GM12801 (cell line): ENCODE measurements around the gene CDH4.

Source experiments
- TF ChIP-seq, protein P1 (sequence below): IDR thresholded peaks from one replicate; pipeline ENCODE4 v1.5.1; 2011; ENCODE audit warnings: control low read depth; ENCODE audit not compliant: insufficient read length; ENCODE audit errors: extremely low read depth

Gene CDH4

DNA sequence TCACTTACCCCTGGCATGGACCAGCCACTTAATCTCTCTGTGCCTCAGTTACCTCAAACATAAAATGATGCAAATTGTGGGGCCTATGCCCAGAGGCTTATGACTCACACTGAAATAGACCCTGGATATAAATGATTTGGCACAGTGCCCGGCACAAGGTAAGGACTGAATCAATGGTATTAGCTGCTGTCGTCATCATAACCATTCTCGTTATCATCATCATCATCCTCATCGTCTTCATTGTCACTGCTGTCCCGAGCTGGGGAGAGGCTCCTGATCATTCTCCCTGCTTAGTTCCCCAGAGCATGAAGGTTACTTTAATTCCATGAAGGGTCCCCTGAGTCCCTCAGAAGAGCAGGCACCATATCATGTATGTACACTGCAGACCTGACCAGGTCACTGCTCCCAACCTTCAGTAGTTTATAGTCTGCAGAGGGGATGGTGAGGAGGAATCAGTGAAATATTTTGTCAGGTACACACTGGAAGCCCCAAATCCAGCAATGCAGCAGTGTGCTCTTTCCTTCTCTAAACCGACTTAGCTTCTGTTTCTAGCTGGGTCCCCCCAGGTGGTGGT lies 664.3 kb downstream of the CDH4 start:
- TF ChIP-seq, protein P1, sequence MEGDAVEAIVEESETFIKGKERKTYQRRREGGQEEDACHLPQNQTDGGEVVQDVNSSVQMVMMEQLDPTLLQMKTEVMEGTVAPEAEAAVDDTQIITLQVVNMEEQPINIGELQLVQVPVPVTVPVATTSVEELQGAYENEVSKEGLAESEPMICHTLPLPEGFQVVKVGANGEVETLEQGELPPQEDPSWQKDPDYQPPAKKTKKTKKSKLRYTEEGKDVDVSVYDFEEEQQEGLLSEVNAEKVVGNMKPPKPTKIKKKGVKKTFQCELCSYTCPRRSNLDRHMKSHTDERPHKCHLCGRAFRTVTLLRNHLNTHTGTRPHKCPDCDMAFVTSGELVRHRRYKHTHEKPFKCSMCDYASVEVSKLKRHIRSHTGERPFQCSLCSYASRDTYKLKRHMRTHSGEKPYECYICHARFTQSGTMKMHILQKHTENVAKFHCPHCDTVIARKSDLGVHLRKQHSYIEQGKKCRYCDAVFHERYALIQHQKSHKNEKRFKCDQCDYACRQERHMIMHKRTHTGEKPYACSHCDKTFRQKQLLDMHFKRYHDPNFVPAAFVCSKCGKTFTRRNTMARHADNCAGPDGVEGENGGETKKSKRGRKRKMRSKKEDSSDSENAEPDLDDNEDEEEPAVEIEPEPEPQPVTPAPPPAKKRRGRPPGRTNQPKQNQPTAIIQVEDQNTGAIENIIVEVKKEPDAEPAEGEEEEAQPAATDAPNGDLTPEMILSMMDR: no peak

DNA sequence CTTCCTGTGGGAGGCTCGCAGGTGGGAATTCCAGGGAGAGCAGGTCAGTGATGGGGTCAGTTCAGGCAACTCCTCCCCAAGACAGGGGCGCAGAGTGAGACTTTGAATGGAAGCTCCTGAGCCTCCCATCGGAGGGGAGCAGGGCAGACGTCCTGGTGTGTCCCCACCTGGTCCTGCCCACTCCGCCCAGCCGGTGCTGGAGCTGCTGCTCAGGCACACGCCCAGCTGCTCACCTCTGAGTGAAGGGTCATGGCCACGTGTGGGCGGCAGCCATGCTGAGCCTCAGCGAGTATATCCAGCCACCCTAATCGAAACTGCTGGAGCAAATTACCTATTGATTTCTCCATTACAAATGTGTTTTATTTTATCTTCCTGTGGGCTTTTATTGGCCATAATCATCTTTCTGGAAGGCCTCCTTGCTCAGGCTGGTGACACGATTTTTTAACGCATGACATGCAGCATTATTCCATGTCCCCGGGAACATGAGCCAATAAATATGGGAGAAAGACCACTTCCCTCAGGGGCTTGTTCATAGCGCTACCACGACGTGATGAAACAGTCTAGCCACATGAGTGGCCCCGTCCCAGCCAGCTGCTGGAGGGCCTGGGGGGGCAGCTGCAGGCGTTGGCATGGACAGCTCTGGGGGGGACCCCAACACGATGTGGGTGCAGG lies 665.5 kb downstream of the CDH4 start:
- TF ChIP-seq, protein P1: no peak

DNA sequence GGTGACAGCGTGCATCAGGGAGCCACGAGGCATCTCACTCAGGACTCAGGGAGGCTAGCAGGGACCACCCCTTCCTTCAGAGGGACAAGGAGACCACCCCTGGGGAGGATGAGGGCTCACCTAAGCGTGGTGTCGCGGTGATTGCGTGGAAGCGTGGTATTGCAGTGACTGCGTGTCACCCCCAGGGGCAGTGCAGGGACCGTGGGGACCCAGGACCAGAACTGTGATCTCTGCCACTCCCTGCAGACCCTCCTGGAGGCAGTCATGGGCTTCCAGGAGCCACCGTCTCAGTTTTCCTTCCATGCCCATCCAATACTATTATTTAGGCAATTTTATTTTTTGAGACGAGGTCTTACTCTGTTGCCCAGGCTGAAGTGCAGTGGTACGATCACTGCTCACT lies 666.5 kb downstream of the CDH4 start:
- TF ChIP-seq, protein P1: no peak

GRCh38 chr20:61919239-61919638 lies 667.2 kb downstream of the CDH4 start:
- TF ChIP-seq, protein P1: no peak

- TF ChIP-seq, protein P1: no peak
These were observed 667.8 kb downstream of the CDH4 start for GRCh38 chr20:61919675-61920365.

- TF ChIP-seq, protein P1: no peak
These were observed 670.4 kb downstream of the CDH4 start for GRCh38 chr20:61922411-61922810.

DNA sequence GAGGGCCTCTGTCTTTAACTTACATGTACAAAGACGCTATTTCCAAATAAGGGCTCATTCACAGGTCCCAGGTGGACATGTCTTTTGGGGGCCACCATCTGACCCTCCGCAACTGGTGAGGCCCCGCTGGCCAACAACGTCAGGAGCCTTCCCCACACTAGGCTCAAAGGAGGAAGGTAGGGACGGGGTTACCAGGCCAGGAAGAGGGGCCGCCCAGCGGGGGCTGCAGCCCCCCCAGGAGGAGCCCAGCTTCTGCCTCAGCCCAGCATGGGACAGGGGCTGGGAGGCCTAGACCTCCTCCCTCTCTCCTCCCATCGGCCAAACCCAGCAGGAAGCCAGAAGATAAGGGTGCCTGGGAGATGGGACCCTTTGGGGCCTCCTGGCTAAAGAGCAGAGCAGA lies 670.9 kb downstream of the CDH4 start:
- TF ChIP-seq, protein P1: no peak
